ENCODE results near the gene MCU. TPM values are rescaled to one million over a fixed set of nuclear protein-coding genes. Genes with fewer than 3 reads are reported as not detected.

MCU gene
- polyA plus RNA-seq, 1 donor from 2014 or later = 22.9 TPM

GRCh38 chr10:72879245-72879644 lies 187.3 kb downstream of the MCU start:
- TF ChIP-seq EP300 (conservative IDR thresholded peaks at IDR 0.05; ENCODE audit: poor library complexity, severe bottlenecking) (no peak), RAD21 (conservative IDR thresholded peaks at IDR 0.05) (no peak), SMC3 (conservative IDR thresholded peaks at IDR 0.05; ENCODE audit: poor library complexity) (no peak), CTCF (IDR thresholded peaks at IDR 0.05; ENCODE audit: poor library complexity, severe bottlenecking) (no peak), MXI1 (conservative IDR thresholded peaks at IDR 0.05; ENCODE audit: poor library complexity, severe bottlenecking) (no peak)
- Histone ChIP-seq H3K9ac (ENCODE audit: low read length) (no peak overlapping the region), H2AFZ (ENCODE audit: low read depth, low read length) (no peak overlapping the region), H3K4me3 (ENCODE audit: low read length) (no peak overlapping the region), H3K79me2 (replicated peaks; ENCODE audit: insufficient read depth, low read length) (no peaks in the 10 kb centered on the region), H3K36me3 (ENCODE audit: insufficient read depth, low read length) (no peaks in the 10 kb centered on the region), H3F3A (ENCODE audit: insufficient read depth, low read length, poor library complexity, severe bottlenecking) (no peaks in the 10 kb centered on the region), H3K27ac (ENCODE audit: low read length) (no peak overlapping the region), H3K4me2 (ENCODE audit: low read length) (no peak overlapping the region), H3K27me3 (ENCODE audit: insufficient read depth, low read depth, low read length) (no peaks in the 10 kb centered on the region), H3K9me3 (ENCODE audit: low read length) (no peaks in the 10 kb centered on the region), H4K20me1 (ENCODE audit: insufficient read depth) (no peaks in the 10 kb centered on the region), H3K9me2 (ENCODE audit: insufficient read depth, low read length) (no peaks in the 10 kb centered on the region)

GRCh38 chr10:72881291-72881690 lies 189.3 kb downstream of the MCU start:
- Histone ChIP-seq H3K79me2 (replicated peaks; ENCODE audit: insufficient read depth, low read length) (no peaks in the 10 kb centered on the region), H3K36me3 (ENCODE audit: insufficient read depth, low read length) (no peaks in the 10 kb centered on the region), H3F3A (ENCODE audit: insufficient read depth, low read length, poor library complexity, severe bottlenecking) (no peaks in the 10 kb centered on the region), H2AFZ (ENCODE audit: low read depth, low read length) (no peak overlapping the region), H3K27me3 (ENCODE audit: insufficient read depth, low read depth, low read length) (no peaks in the 10 kb centered on the region), H3K9ac (ENCODE audit: low read length) (no peak overlapping the region), H3K9me3 (ENCODE audit: low read length) (no peaks in the 10 kb centered on the region), H4K20me1 (ENCODE audit: insufficient read depth) (no peaks in the 10 kb centered on the region), H3K27ac (ENCODE audit: low read length) (no peak overlapping the region), H3K4me3 (ENCODE audit: low read length) (no peak overlapping the region), H3K4me2 (ENCODE audit: low read length) (no peak overlapping the region), H3K9me2 (ENCODE audit: insufficient read depth, low read length) (no peaks in the 10 kb centered on the region)
- TF ChIP-seq TAF1 (IDR thresholded peaks at IDR 0.05; ENCODE audit: low read depth) (no peak), EP300 (conservative IDR thresholded peaks at IDR 0.05; ENCODE audit: poor library complexity, severe bottlenecking) (no peak), SMC3 (conservative IDR thresholded peaks at IDR 0.05; ENCODE audit: poor library complexity) (no peak), RAD21 (conservative IDR thresholded peaks at IDR 0.05) (no peak), CTCF (IDR thresholded peaks at IDR 0.05; ENCODE audit: poor library complexity, severe bottlenecking) (no peak), EZH2 (IDR thresholded peaks at IDR 0.05; ENCODE audit: borderline replicate concordance, insufficient read depth, low read length, poor library complexity, severe bottlenecking) (no peak)

- H2AFZ ChIP-seq (ENCODE audit: low read depth, low read length) = no peak overlapping the region
- no peaks in the 10 kb centered on the region for H3K9me2 ChIP-seq (ENCODE audit: insufficient read depth, low read length)
- no peaks in the 10 kb centered on the region for H3K9me3 ChIP-seq (ENCODE audit: low read length)
- no peaks in the 10 kb centered on the region for H3K27me3 ChIP-seq (ENCODE audit: insufficient read depth, low read depth, low read length)
- no peaks in the 10 kb centered on the region for H3K36me3 ChIP-seq (ENCODE audit: insufficient read depth, low read length)
- H3K4me3 ChIP-seq (ENCODE audit: low read length) = no peak overlapping the region
- no peak for TF ChIP-seq EZH2 (IDR thresholded peaks at IDR 0.05; ENCODE audit: borderline replicate concordance, insufficient read depth, low read length, poor library complexity, severe bottlenecking)
- no peak for TF ChIP-seq POLR2AphosphoS5 (IDR thresholded peaks at IDR 0.05)
- no peak for TF ChIP-seq CTCF (IDR thresholded peaks at IDR 0.05; ENCODE audit: poor library complexity, severe bottlenecking)
- no peak for TF ChIP-seq SMC3 (conservative IDR thresholded peaks at IDR 0.05; ENCODE audit: poor library complexity)
- no peak for TF ChIP-seq TAF1 (IDR thresholded peaks at IDR 0.05; ENCODE audit: low read depth)
- TF ChIP-seq REST (IDR thresholded peaks at IDR 0.05; ENCODE audit: borderline replicate concordance) = no peak
- no peak for TF ChIP-seq EP300 (conservative IDR thresholded peaks at IDR 0.05; ENCODE audit: poor library complexity, severe bottlenecking)
- TF ChIP-seq MXI1 (conservative IDR thresholded peaks at IDR 0.05; ENCODE audit: poor library complexity, severe bottlenecking) = no peak
- TF ChIP-seq RAD21 (conservative IDR thresholded peaks at IDR 0.05) = no peak
- H3F3A ChIP-seq (ENCODE audit: insufficient read depth, low read length, poor library complexity, severe bottlenecking) = no peaks in the 10 kb centered on the region
- no peak overlapping the region for H3K27ac ChIP-seq (ENCODE audit: low read length)
- no peaks in the 10 kb centered on the region for H3K79me2 ChIP-seq (replicated peaks; ENCODE audit: insufficient read depth, low read length)
- H3K4me2 ChIP-seq (ENCODE audit: low read length) = no peak overlapping the region
- no peaks in the 10 kb centered on the region for H4K20me1 ChIP-seq (ENCODE audit: insufficient read depth)
- no peak overlapping the region for H3K9ac ChIP-seq (ENCODE audit: low read length)
Measured at GRCh38 chr10:72883861-72884260, 191.9 kb downstream of the MCU start.

Data from neural cell (in vitro differentiated cells).